ENCODE data around the gene CPB1. TPM values are rescaled to one million over a fixed set of nuclear protein-coding genes. Genes with fewer than 3 reads are reported as not detected.

The CPB1 gene
- total RNA-seq, 2 experiments from 2014 or later, result not detected

DNA sequence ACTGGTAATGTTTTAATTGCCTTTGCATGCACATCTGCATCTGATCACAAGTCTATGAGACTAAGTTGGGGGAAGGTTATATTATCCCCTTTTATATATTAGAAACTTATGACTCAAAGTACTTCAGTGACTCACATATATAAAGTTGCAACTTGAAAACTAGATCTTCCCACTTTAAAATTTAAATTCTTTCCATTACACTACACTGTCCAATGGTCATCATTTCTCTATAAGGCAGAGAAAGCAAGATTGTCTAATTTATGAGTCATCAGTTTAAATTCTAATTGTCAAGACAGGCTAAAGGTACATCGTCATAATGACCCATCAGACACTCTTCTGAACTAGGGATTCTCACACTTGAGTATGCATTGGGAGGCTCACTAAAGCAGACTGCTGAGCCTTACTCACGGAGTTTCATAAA lies 75.4 kb downstream of the CPB1 start:
- Mint-ChIP-seq H3K27me3 (peaks cover 15% of the 10 kb centered on the region), H3K4me3 (no peak overlapping the region), H3K9me3 (no peaks in the 10 kb centered on the region), H3K4me1 (ENCODE audit: low read depth) (no peaks in the 10 kb centered on the region), H3K36me3 (ENCODE audit: low read depth) (no peaks in the 10 kb centered on the region), H3K27ac (no peak overlapping the region)
- ATAC-seq (peak; percentile 24), DNase-seq (no peak)
- CTCF ChIA-PET, result no interaction called here
- TF ChIP-seq, protein P1, sequence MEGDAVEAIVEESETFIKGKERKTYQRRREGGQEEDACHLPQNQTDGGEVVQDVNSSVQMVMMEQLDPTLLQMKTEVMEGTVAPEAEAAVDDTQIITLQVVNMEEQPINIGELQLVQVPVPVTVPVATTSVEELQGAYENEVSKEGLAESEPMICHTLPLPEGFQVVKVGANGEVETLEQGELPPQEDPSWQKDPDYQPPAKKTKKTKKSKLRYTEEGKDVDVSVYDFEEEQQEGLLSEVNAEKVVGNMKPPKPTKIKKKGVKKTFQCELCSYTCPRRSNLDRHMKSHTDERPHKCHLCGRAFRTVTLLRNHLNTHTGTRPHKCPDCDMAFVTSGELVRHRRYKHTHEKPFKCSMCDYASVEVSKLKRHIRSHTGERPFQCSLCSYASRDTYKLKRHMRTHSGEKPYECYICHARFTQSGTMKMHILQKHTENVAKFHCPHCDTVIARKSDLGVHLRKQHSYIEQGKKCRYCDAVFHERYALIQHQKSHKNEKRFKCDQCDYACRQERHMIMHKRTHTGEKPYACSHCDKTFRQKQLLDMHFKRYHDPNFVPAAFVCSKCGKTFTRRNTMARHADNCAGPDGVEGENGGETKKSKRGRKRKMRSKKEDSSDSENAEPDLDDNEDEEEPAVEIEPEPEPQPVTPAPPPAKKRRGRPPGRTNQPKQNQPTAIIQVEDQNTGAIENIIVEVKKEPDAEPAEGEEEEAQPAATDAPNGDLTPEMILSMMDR (IDR thresholded peaks at IDR 0.05), result no peak
- intact Hi-C loops (cut with micrococcal nuclease), result no loop called here
- POLR2A ChIA-PET, result no interaction called here

DNA sequence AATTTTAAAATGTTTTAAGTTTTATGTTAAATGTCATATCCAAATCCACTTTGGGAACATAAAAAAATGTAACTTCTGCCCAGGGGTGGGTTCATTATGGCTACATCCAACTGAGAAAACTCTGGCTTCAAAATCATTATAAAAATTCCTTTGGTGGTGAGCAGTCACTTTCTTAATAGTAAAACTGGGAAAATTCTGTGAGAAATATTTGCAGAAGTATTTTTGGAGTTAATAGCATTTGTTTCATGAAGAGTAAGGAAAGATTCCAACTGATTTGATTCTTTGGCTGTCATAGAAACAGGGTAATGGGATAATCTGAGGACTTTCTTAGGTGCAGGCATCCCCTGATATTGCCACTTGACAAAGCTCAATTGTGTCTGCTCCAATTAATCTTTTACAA lies 76.3 kb downstream of the CPB1 start:
- no peaks in the 10 kb centered on the region for H3K9me3 Mint-ChIP-seq
- intact Hi-C loops (cut with micrococcal nuclease), result no loop called here
- H3K27me3 Mint-ChIP-seq, result peaks cover 15% of the 10 kb centered on the region
- ATAC-seq, result no peak
- DNase-seq, result no peak
- no peak overlapping the region for H3K4me3 Mint-ChIP-seq
- no peaks in the 10 kb centered on the region for H3K36me3 Mint-ChIP-seq (ENCODE audit: low read depth)
- ChIA-PET POLR2A (no interaction called here), CTCF (no interaction called here)
- H3K27ac Mint-ChIP-seq, result no peak overlapping the region
- H3K4me1 Mint-ChIP-seq (ENCODE audit: low read depth), result no peaks in the 10 kb centered on the region
- TF ChIP-seq, protein P1 (IDR thresholded peaks at IDR 0.05), result no peak

DNA sequence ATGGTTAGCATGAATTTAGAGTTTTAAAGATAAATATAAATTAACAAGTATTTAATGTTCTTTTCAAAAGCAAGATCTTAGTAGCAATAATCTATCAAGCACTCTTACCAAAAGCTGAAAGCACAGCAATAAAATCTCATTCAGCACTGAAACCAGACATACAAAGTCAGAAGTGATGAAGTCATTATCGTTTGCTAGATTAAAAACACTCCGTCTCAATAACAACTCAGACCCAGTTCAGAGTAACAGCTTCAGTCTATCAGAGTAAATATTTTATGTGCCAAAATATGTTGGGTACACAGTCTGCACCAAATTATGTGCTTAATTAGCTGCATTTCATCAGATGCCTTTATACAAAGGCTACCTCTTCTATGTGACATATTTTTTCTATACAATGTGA lies 79.1 kb downstream of the CPB1 start:
- no peak for DNase-seq
- Mint-ChIP-seq H3K4me1 (ENCODE audit: low read depth) (no peaks in the 10 kb centered on the region), H3K4me3 (no peak overlapping the region), H3K27ac (no peak overlapping the region), H3K27me3 (peaks cover 21% of the 10 kb centered on the region), H3K9me3 (no peaks in the 10 kb centered on the region), H3K36me3 (ENCODE audit: low read depth) (no peaks in the 10 kb centered on the region)
- intact Hi-C loops (cut with micrococcal nuclease), result no loop called here
- TF ChIP-seq, protein P1 (IDR thresholded peaks at IDR 0.05), result no peak
- no peak for ATAC-seq
- CTCF ChIA-PET, result no interaction called here
- POLR2A ChIA-PET, result no interaction called here

Other genes with a start within 250 kb of the CPB1 start
- gene AGTR1, start 129.9 kb upstream of the CPB1 start, total RNA-seq, result not detected
- not detected for gene CPA3, start 37.5 kb downstream of the CPB1 start, total RNA-seq
- gene GYG1, start 163.7 kb downstream of the CPB1 start, total RNA-seq, result 10 to 100 TPM; 16.0 to 18.3 TPM